Brain microvascular endothelial cell (primary cell): ENCODE measurements around the gene NDUFS6.

Experiments used
- DNase-seq: peaks from one replicate; pipeline ENCODE4 v3.0.0-alpha.2; 2020
- H3K27ac ChIP-seq: fragments of 250-450 bp; sonication (Bioruptor Pico); 2 replicates; pipeline ENCODE4 v1.5.1; 2020; ENCODE audit warnings: mild to moderate bottlenecking, moderate library complexity
- H3K27me3 ChIP-seq: fragments of 250-450 bp; sonication (Bioruptor Pico); replicated peaks from 2 replicates; pipeline ENCODE4 v1.5.1; 2020; ENCODE audit warnings: mild to moderate bottlenecking
- H3K36me3 ChIP-seq: fragments of 250-450 bp; sonication (Bioruptor Pico); replicated peaks from 2 replicates; pipeline ENCODE4 v1.5.1; 2020; ENCODE audit warnings: mild to moderate bottlenecking
- H3K4me3 ChIP-seq: 2 replicates; pipeline ENCODE4 v1.5.1; 2011; ENCODE audit warnings: low read depth, mild to moderate bottlenecking, control low read depth, low read length, moderate library complexity
- in situ Hi-C: cut with HindIII; loops from 2 replicates; pipeline ENCODE4 v1.10.0; 2017; ENCODE audit warnings: low sequenced_read_pairs, low pct_ligation_motif_present
- TF ChIP-seq, protein P1 (sequence below): IDR thresholded peaks from 2 replicates; pipeline ENCODE4 v1.5.1; 2011; ENCODE audit warnings: low read depth, mild to moderate bottlenecking, moderate library complexity, low read length, control low read depth, inconsistent platforms; ENCODE audit errors: missing control alignments

NDUFS6 gene

GRCh38 chr5:1755321-1755949 lies 45.8 kb upstream of the NDUFS6 start:
- in situ Hi-C loops, result no loop called here
- no peak for DNase-seq
- H3K4me3 ChIP-seq, result no peak overlapping the region
- H3K36me3 ChIP-seq, result no peaks in the 10 kb centered on the region
- no peak overlapping the region for H3K27ac ChIP-seq
- TF ChIP-seq, protein P1, sequence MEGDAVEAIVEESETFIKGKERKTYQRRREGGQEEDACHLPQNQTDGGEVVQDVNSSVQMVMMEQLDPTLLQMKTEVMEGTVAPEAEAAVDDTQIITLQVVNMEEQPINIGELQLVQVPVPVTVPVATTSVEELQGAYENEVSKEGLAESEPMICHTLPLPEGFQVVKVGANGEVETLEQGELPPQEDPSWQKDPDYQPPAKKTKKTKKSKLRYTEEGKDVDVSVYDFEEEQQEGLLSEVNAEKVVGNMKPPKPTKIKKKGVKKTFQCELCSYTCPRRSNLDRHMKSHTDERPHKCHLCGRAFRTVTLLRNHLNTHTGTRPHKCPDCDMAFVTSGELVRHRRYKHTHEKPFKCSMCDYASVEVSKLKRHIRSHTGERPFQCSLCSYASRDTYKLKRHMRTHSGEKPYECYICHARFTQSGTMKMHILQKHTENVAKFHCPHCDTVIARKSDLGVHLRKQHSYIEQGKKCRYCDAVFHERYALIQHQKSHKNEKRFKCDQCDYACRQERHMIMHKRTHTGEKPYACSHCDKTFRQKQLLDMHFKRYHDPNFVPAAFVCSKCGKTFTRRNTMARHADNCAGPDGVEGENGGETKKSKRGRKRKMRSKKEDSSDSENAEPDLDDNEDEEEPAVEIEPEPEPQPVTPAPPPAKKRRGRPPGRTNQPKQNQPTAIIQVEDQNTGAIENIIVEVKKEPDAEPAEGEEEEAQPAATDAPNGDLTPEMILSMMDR, result no peak
- no peaks in the 10 kb centered on the region for H3K27me3 ChIP-seq

DNA sequence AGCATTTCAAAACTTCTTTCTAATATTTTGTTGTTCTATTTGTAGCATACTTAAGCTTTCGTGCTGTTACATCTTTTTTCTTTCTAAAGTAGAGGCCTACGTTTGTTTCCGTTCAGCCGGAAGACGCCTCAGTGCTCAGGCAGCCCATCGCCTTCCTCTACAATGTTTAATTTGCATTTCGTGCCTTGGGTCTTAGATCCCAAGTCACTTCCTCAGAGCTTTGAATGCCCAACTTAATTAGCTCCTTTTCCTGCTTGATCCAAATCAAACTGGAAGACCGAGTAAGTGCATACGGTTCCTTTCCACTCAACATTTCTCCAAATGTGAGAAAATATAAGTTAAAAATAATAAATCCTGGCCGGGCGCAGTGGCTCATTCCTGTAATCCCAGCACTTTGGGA lies 44.7 kb upstream of the NDUFS6 start:
- DNase-seq, result no peak
- no peak overlapping the region for H3K4me3 ChIP-seq
- in situ Hi-C loops, result no loop called here
- no peak overlapping the region for H3K27ac ChIP-seq
- TF ChIP-seq, protein P1, result no peak
- H3K27me3 ChIP-seq, result no peaks in the 10 kb centered on the region
- no peaks in the 10 kb centered on the region for H3K36me3 ChIP-seq

GRCh38 chr5:1757511-1757910 lies 43.7 kb upstream of the NDUFS6 start:
- Histone ChIP-seq H3K27me3 (no peaks in the 10 kb centered on the region), H3K36me3 (no peaks in the 10 kb centered on the region), H3K4me3 (no peak overlapping the region), H3K27ac (no peak overlapping the region)
- no peak for DNase-seq
- in situ Hi-C loops, result no loop called here
- TF ChIP-seq, protein P1, result no peak

GRCh38 chr5:1758574-1758973 lies 42.6 kb upstream of the NDUFS6 start:
- TF ChIP-seq, protein P1, result no peak
- Histone ChIP-seq H3K36me3 (no peaks in the 10 kb centered on the region), H3K27ac (no peak overlapping the region), H3K4me3 (no peak overlapping the region), H3K27me3 (no peaks in the 10 kb centered on the region)
- no peak for DNase-seq
- in situ Hi-C loops, result no loop called here

GRCh38 chr5:1759378-1759970 lies 41.7 kb upstream of the NDUFS6 start:
- in situ Hi-C loops, result no loop called here
- Histone ChIP-seq H3K4me3 (no peak overlapping the region), H3K27ac (no peak overlapping the region), H3K36me3 (no peaks in the 10 kb centered on the region), H3K27me3 (no peaks in the 10 kb centered on the region)
- TF ChIP-seq, protein P1, result no peak
- no peak for DNase-seq

DNA sequence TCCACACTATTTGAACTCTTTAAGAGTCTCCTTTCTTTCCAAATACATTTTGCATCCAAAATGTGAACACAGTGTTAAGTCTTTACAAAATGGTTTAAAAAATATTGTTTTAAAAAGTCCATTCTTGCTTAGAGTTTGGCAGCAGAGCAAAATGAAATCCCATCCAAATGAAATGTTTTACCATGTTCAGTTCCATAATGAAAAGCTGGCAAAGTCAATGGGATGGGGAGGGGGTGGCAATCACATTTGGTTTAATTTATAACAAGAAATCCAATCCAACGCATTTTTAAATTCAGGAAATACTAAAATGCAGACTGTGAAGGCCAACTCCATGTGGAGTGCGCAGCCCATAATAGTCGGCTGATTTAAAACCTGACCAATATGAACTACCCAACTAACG lies 41.0 kb upstream of the NDUFS6 start:
- no peaks in the 10 kb centered on the region for H3K36me3 ChIP-seq
- DNase-seq, result no peak
- TF ChIP-seq, protein P1, result no peak
- H3K27ac ChIP-seq, result no peak overlapping the region
- H3K27me3 ChIP-seq, result no peaks in the 10 kb centered on the region
- in situ Hi-C loops, result no loop called here
- no peak overlapping the region for H3K4me3 ChIP-seq
